GM19372 (cell line): ENCODE results near the gene BCR.

Source experiments
- ATAC-seq: cut with Tn5 transposase; IDR thresholded peaks from one replicate; pipeline ENCODE4 v1.9.1; 2021; ENCODE audit warnings: mild to moderate bottlenecking, low read depth, moderate library complexity; ENCODE audit not compliant: unreplicated experiment

The BCR gene

GRCh38 chr22:23192558-23192957 is 12.2 kb downstream of the BCR start:
- ATAC-seq, result no peak

GRCh38 chr22:23193196-23193827 is 13.0 kb downstream of the BCR start:
- no peak for ATAC-seq

DNA sequence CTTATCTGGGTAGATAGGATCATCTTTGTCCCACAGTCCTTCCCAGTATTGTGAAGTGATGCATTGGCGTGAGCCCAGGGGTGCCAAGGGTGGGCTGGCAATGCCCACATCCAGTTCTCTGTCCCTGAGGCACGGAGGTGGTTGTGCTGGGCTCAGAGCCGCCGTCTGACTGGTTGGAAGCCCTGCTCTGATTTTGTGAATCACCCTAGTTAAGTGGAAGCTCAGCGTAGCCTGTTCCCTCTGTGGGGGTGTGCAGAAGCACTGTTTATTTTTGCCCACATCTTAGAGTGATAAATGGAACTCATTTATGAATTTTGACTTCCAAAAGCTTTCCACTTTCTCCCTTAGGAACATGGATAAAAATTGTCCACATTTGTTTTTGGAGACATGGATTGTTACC is 13.6 kb downstream of the BCR start:
- no peak for ATAC-seq

DNA sequence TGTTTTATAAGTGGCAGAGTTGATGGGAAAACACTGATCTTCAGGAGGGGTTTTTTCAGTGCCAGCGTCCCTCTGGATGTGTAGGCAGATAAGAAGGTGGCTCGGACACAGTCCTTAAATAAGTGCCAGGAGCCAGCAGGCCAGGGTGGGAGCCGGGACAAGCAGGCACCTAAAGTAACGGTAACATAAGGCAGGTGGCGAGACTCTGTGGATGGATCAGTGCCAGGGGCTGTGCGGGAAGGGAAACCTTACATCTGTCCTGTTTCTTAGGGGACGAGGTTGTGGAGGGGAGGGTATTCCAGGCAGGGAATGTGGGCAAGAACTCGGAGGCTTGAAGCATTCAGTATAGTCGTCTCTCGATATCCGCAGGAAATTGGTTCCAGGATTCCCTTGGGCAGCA is 15.9 kb downstream of the BCR start:
- no peak for ATAC-seq

DNA sequence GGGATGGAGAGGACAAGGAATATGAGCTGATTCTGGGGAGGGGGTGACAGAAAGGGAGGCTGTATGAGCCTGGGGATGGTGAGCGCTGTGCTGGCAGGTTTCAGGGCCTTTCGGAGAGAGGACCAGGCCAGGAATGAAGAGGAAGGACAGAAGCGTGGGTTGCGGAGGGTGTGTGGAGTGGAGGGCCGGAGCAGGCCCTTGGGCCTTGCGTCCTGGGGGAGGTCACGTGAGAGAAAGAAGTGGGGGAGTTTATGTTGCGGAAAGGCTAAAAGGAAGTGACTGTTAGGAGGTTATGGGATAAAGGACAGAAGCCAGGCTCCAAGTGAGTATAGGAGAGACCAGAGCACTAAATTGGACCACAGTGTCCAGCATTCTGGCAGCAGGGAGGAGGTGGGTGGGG is 17.5 kb downstream of the BCR start:
- no peak for ATAC-seq

DNA sequence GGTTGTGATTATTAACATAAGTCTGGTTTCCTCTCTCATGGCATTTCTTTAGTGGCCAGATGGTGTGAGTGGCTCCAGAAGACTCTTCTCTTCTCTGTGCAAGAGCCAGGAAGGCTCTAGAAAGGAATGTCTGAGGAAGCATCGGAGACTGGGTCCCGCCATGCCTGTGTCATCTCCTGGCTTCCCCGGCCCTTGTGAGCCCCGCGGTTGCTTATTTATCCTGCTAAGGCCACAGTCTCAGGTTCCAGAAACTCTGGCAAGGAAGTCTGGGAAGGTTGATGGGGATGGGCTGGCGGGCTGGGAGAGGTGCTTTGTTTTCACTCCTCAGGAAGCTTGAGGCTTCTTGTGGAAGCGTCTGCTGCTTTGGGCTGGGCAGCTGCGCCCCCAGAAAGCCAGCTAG is 18.9 kb downstream of the BCR start:
- no peak for ATAC-seq

DNA sequence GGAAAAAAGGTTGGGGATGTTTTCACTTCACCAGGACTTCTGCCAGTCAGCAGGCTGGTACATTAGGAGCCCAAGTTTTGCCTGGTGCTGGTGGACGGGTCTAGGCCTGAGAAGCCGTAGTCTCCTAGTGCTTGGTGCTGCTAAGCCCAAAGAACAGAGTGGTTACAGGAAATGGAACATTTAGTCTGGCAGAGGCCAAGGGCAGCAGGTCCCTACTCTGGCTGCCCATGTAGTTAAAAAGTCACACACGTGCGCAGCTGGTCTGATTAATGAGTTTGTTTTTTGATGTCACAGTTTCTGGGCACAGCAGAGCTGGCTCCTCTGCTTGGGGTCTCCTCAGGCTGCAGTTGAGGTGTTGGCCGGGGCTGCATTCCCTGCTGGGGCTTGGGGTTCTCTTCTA is 20.6 kb downstream of the BCR start:
- no peak for ATAC-seq

DNA sequence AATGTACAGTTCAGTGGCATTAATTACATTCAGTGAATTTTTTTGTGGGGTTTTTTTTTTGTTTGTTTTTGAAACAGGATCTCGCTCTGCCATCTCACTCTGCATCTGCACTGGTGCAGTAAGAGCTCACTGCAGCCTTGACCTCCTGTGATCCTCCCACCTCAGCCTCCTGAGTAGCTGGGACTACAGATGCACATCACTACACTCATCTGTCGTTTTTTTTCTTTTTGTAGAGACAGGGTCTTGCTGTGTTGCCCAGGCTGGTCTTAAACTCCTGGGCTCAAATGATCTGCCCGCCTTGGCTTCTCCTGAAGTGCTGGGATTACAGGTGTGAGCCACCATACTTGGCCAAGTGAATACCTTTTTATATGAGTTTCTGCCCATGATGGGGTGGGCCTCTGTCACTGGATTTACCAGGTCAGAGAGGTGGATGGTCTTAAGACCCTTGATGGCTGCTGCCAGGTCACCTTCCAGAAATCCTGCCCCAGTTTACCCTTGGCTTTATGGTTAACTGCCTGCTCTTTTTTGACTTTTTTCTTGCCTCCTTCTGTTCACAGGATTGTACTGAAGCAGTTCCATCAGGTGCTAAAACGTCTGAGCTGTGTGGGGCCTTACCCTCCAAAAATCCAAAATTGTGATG is 22.6 kb downstream of the BCR start:
- no peak for ATAC-seq

- ATAC-seq, result no peak
These were observed 23.3 kb downstream of the BCR start for GRCh38 chr22:23203452-23204124.

- no peak for ATAC-seq
These were observed 23.8 kb downstream of the BCR start for GRCh38 chr22:23204125-23204488.

GRCh38 chr22:23204541-23205157 is 24.3 kb downstream of the BCR start:
- no peak for ATAC-seq

DNA sequence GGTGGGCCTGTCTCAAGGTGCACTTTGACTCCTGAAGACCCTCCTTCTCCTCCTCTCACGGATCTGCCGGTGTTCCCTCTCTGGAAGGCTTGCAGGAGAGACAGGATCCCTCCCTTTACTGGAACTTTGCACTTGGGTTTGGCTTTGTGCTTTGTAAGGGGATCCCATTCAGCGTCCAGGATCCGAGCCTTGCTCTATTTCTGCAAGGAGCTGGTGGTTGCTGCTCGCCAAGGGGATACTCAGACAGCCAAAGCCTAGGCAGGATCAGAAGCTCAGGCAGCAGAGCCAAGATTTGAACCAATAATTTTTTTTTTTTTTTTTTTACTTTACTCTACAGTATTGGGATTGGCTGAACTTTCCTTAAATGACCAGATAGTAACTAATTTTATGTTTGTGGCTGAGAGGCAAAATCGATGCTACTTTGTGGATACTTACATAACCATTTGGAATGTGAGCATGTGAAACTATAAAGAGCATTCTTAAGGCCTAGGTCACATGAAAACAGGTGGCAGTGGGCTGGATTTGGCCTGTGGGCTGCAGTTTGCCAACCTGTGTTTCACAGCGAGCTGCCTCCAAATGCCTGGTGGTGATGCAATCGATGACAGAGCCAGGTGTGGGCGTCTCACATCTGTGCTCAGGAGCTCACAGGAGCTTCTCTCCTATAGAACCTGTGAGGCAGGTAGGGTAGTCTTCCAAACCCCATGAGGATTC is 25.2 kb downstream of the BCR start:
- no peak for ATAC-seq

DNA sequence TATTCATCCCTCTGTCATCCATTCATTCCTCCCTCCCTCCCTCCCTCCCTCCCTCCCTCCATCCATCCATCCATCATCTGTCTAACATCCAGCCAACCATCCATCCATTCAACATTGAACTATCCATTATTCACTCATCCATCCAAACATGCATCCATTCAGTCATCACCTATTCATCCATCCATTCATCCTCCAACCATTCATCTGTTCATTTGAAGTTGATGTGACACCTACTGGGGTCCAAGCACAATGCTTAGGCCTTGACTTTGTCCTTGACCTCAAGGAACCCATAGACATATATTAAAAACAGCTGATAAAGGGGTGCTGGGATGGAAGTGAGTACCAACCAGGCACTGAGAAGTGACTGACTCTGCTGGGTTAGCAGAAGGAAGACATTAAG is 26.6 kb downstream of the BCR start:
- ATAC-seq, result no peak

- no peak for ATAC-seq
These were observed 27.6 kb downstream of the BCR start for GRCh38 chr22:23207729-23208393.

GRCh38 chr22:23210428-23211170 is 30.3 kb downstream of the BCR start:
- ATAC-seq, result no peak

- no peak for ATAC-seq
These were observed 31.3 kb downstream of the BCR start for GRCh38 chr22:23211622-23212021.

DNA sequence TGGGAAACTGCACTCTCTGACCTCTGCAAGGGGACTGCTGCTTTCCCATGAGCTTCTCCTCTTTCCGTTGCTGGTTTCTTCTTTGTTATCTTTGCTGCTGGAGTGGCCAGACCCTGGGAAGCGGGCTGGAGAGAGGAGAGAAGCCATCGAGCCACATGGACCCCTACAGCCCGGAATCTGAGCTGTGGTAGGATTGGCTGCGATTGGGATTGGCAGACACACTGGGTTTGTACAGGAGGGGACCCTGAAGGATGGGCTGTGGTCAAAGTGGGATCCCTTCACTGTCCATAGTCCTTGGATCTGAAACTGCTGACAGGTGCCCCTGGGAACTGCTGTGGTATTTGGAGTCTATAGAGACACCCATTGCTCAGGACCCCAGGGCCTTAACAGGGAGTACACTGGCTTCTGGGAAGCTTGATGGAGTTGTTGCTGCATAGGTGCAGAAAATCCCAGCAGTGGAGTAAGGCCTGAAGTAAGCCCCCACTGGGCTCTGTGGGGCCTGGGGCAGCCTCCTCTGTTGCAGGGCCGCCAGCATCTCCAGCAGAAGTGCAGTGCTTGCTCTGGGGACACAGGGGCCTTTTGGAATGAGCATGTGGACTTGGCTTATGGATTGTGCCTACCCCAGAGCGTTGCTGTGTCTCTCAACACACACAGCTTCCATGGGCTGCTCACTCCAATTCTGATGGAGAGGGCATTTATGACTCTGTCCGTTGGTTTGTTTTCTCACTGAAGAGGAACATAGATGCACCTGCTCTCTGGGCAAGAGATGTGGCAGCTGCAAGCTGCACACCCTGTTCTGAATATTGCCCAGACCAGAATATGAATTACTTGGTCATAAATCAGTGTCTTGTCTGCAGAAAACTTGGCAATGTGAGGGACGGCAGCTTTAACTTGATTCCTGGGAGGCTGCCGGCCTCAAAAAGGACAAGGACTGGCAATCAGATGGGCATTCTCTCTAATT is 32.0 kb downstream of the BCR start:
- ATAC-seq, result no peak

GRCh38 chr22:23213022-23213555 is 32.8 kb downstream of the BCR start:
- ATAC-seq, result no peak
